Measurements from ENCODE around the gene RBCK1.

DNA sequence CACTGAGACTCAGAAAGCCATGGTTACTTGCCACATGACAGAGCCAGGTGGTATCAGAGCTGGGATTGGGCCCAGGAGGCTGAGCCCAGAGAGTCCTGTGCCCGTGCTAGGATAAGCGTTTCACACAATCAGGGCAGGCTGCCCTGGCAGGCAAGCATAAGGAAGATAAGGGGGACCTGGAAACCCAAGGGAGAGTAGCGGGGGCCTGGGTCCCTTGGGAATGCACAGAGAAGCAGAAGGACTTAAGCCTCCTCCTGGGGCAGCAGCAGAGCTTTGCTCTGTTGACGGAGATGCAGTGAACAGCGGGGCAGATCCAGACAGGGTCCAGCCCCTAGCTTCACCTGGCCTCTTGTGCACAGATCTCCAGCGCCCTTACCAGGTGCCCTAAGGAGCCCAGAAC lies 18.9 kb upstream of the RBCK1 start:
- TF ChIP-seq, protein P1, sequence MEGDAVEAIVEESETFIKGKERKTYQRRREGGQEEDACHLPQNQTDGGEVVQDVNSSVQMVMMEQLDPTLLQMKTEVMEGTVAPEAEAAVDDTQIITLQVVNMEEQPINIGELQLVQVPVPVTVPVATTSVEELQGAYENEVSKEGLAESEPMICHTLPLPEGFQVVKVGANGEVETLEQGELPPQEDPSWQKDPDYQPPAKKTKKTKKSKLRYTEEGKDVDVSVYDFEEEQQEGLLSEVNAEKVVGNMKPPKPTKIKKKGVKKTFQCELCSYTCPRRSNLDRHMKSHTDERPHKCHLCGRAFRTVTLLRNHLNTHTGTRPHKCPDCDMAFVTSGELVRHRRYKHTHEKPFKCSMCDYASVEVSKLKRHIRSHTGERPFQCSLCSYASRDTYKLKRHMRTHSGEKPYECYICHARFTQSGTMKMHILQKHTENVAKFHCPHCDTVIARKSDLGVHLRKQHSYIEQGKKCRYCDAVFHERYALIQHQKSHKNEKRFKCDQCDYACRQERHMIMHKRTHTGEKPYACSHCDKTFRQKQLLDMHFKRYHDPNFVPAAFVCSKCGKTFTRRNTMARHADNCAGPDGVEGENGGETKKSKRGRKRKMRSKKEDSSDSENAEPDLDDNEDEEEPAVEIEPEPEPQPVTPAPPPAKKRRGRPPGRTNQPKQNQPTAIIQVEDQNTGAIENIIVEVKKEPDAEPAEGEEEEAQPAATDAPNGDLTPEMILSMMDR (IDR thresholded peaks at IDR 0.05), result no peak
- no peak for TF ChIP-seq POLR2A (IDR thresholded peaks at IDR 0.05)

Data from testis (tissue), 2 donors.